HCT116 (cell line): ENCODE measurements around the gene SIX2. TPM values are rescaled to one million over a fixed set of nuclear protein-coding genes. Genes with fewer than 3 reads are reported as not detected.

Experiments used
- ATAC-seq: fragments of 200-7000 bp; cut with Tn5 transposase; 2 replicates; pipeline ENCODE4 v1.9.1; 2020; ENCODE audit warnings: mild to moderate bottlenecking, moderate library complexity
- BruUV-seq: library from RNA; stranded (reverse); fragments of 400-500 nt; replicated peaks from 2 replicates; lab custom pipeline; 2021; lab: Mats Ljungman, UMichigan
- CTCF ChIA-PET: fragments of 300-600 bp; sonication (Branson Sonifier 250); formaldehyde crosslinking; loops from one replicate; lab custom pipeline; 2021; ENCODE audit warnings: antibody characterized with exemption; lab: Charles Lee
- POLR2A ChIA-PET: fragments of 300-600, 350-600 bp; sonication (Branson Sonifier 250); formaldehyde crosslinking; loops from one replicate; lab custom pipeline; 2021; ENCODE audit warnings: antibody characterized with exemption; lab: Charles Lee
- RAD21 ChIA-PET, 2 experiments: fragments of 300-600 bp; sonication (Branson Sonifier 250); formaldehyde crosslinking; loops; one replicate each; lab custom pipeline; 2023; ENCODE audit warnings: low total read pairs in 2 of 2; ENCODE audit not compliant: uncharacterized antibody in 2 of 2, unreplicated experiment in 2 of 2, low non-redundant PET in 1 of 2; lab: Charles Lee
- DNase-seq: peaks from one replicate; pipeline ENCODE4 v3.0.0-alpha.2; 2010; ENCODE audit warnings: low read depth, low spot score
- H2AFZ ChIP-seq: fragments of 200-600 bp; shearing (Covaris generic), sonication (generic); 2 replicates; pipeline ENCODE4 v1.6.1; 2017; ENCODE audit warnings: low read depth, mixed run types, mixed read lengths, antibody characterized with exemption, low read length; ENCODE audit not compliant: poor library complexity, severe bottlenecking
- H3K27ac ChIP-seq: 2 replicates; pipeline ENCODE4 v1.5.1; 2012; ENCODE audit warnings: low read depth, low read length
- H3K27me3 ChIP-seq: fragments of 200-600 bp; sonication (generic); 2 replicates; pipeline ENCODE4 v1.6.1; 2016; ENCODE audit warnings: mixed run types, low read length, mixed read lengths; ENCODE audit not compliant: insufficient read depth
- H3K36me3 ChIP-seq, 2 experiments: fragments of 200-500 bp in 1 of 2; fragments of 200-600 bp in 1 of 2; sonication (Bioruptor generic) in 1 of 2; sonication (generic) in 1 of 2; 2 replicates each; pipeline versions ENCODE4 v1.5.1 to v1.6.1; 2014 to 2016; ENCODE audit warnings: low read length in 2 of 2, inconsistent platforms in 1 of 2, mixed read lengths in 1 of 2, mixed run types in 1 of 2; ENCODE audit not compliant: insufficient read depth in 2 of 2, control insufficient read depth in 1 of 2
- H3K4me1 ChIP-seq, 2 experiments: fragments of 200-600 bp in 1 of 2; sonication (generic) in 1 of 2; 2 replicates each; pipeline versions ENCODE4 v1.5.1 to v1.6.1; 2012 to 2017; ENCODE audit warnings: low read length in 2 of 2, inconsistent platforms in 1 of 2, mild to moderate bottlenecking in 1 of 2, mixed read lengths in 1 of 2, mixed run types in 1 of 2, moderate library complexity in 1 of 2; ENCODE audit not compliant: insufficient read depth in 2 of 2, control insufficient read depth in 1 of 2
- H3K4me2 ChIP-seq: fragments of 200-600 bp; sonication (generic); 2 replicates; pipeline ENCODE4 v1.6.1; 2017; ENCODE audit warnings: mixed run types, low read length, mixed read lengths
- H3K4me3 ChIP-seq, 2 experiments: fragments of 200-600 bp in 1 of 2; sonication (generic) in 1 of 2; replicated peaks in 1 of 2; 2 replicates each; pipeline ENCODE4 v1.5.1; 2011 to 2016; ENCODE audit warnings: low read length in 2 of 2, control low read depth in 1 of 2, low read depth in 1 of 2, mild to moderate bottlenecking in 1 of 2, mixed read lengths in 1 of 2, mixed run types in 1 of 2
- H3K79me2 ChIP-seq: fragments of 200-600 bp; sonication (generic); 2 replicates; pipeline ENCODE4 v1.6.1; 2017; ENCODE audit warnings: mild to moderate bottlenecking, mixed run types, low read length, moderate library complexity, mixed read lengths; ENCODE audit not compliant: insufficient read depth
- H3K9ac ChIP-seq: fragments of 200-600 bp; sonication (generic); 2 replicates; pipeline ENCODE4 v1.6.1; 2016; ENCODE audit warnings: low read length, mixed read lengths
- H3K9me2 ChIP-seq: fragments of 200-600 bp; sonication (generic), shearing (Covaris generic); 2 replicates; pipeline ENCODE4 v1.6.1; 2017; ENCODE audit warnings: mixed run types, mild to moderate bottlenecking, moderate library complexity; ENCODE audit not compliant: insufficient read depth
- H3K9me3 ChIP-seq, 2 experiments: fragments of 200-500 bp in 1 of 2; fragments of 200-600 bp in 1 of 2; sonication (Bioruptor generic) in 1 of 2; sonication (generic) in 1 of 2; 2 replicates each; pipeline ENCODE4 v1.6.1; 2014 to 2017; ENCODE audit warnings: low read length in 2 of 2, mixed read lengths in 2 of 2, inconsistent platforms in 1 of 2, low read depth in 1 of 2, mild to moderate bottlenecking in 1 of 2, mixed run types in 1 of 2, moderate library complexity in 1 of 2; ENCODE audit not compliant: control insufficient read depth in 1 of 2, insufficient read depth in 1 of 2
- H4K20me1 ChIP-seq: fragments of 200-600 bp; sonication (generic), shearing (Covaris generic); 2 replicates; pipeline ENCODE4 v1.6.1; 2017; ENCODE audit warnings: mixed run types, mild to moderate bottlenecking, moderate library complexity; ENCODE audit not compliant: insufficient read depth
- ATF3 ChIP-seq: IDR thresholded peaks from 2 replicates; pipeline ENCODE4 v1.6.1; 2012
- CBX3 ChIP-seq: IDR thresholded peaks from 2 replicates; pipeline ENCODE4 v1.6.1; 2012; ENCODE audit warnings: low read depth
- CEBPB ChIP-seq: IDR thresholded peaks from 2 replicates; pipeline ENCODE4 v1.6.1; 2012; ENCODE audit warnings: low read depth
- EZH2 ChIP-seq: fragments of 200-600 bp; sonication (generic); IDR thresholded peaks from 2 replicates; pipeline ENCODE4 v1.6.1; 2017; ENCODE audit warnings: antibody characterized with exemption, mixed run types
- EZH2phosphoT487 ChIP-seq: fragments of 200-600 bp; IDR thresholded peaks from 2 replicates; pipeline ENCODE4 v1.6.1; 2018; ENCODE audit warnings: antibody characterized with exemption, borderline replicate concordance
- MAX ChIP-seq: IDR thresholded peaks from 2 replicates; pipeline ENCODE4 v1.6.1; 2012
- POLR2A ChIP-seq: IDR thresholded peaks from 2 replicates; pipeline ENCODE4 v1.7.0; 2011; ENCODE audit warnings: borderline replicate concordance; ENCODE audit not compliant: insufficient read depth, insufficient read length; ENCODE audit errors: extremely low read depth
- POLR2AphosphoS5 ChIP-seq: IDR thresholded peaks from 2 replicates; pipeline ENCODE4 v1.6.1; 2011; ENCODE audit warnings: mild to moderate bottlenecking, low read depth, low read length, moderate library complexity
- REST ChIP-seq: IDR thresholded peaks from 2 replicates; pipeline ENCODE4 v1.6.1; 2012; ENCODE audit warnings: low read depth
- SIN3A ChIP-seq: IDR thresholded peaks from 2 replicates; pipeline ENCODE4 v1.6.1; 2012; ENCODE audit warnings: low read depth
- SP1 ChIP-seq: IDR thresholded peaks from 2 replicates; pipeline ENCODE4 v1.6.1; 2012; ENCODE audit warnings: low read depth
- SRF ChIP-seq: IDR thresholded peaks from 2 replicates; pipeline ENCODE4 v1.6.1; 2012; ENCODE audit warnings: low read depth
- TCF7L2 ChIP-seq: IDR thresholded peaks from 2 replicates; pipeline ENCODE4 v1.7.0; 2011; ENCODE audit warnings: borderline replicate concordance, inconsistent platforms; ENCODE audit not compliant: insufficient read depth, insufficient read length; ENCODE audit errors: extremely low read depth
- YY1 ChIP-seq: IDR thresholded peaks from 2 replicates; pipeline ENCODE4 v1.6.1; 2011; ENCODE audit warnings: low read length, low read depth, moderate library complexity, mild to moderate bottlenecking; ENCODE audit not compliant: insufficient replicate concordance; ENCODE audit errors: extremely low read depth
- ZBTB33 ChIP-seq: IDR thresholded peaks from 2 replicates; pipeline ENCODE4 v1.6.1; 2011; ENCODE audit warnings: mild to moderate bottlenecking, low read length, moderate library complexity; ENCODE audit not compliant: insufficient replicate concordance; ENCODE audit errors: extremely low read depth
- ZFX ChIP-seq: fragments of 450-650 bp; IDR thresholded peaks from 2 replicates; pipeline ENCODE4 v1.6.1; 2017
- ZNF274 ChIP-seq: fragments of 200-500 bp; sonication (Bioruptor generic); IDR thresholded peaks from 2 replicates; pipeline ENCODE4 v1.6.1; 2014; ENCODE audit warnings: mild to moderate bottlenecking, low read depth, low read length, inconsistent platforms
- intact Hi-C: fragments of 100-400 bp; cut with micrococcal nuclease; formaldehyde crosslinking; loops from 2 replicates; pipeline ENCODE4 v1.10.0; 2022
- total RNA-seq: library from RNA; stranded (reverse); gene quantifications from one replicate; pipeline ENCODE4 v1.2.1, GENCODE V29; 2021; ENCODE audit not compliant: unreplicated experiment

SIX2 gene
- total RNA-seq, 1 experiment from 2014 or later = 0.54 TPM

- intact Hi-C loops = no loop called here
- no TSS peak for BruUV-seq
- Histone ChIP-seq H3K9ac (no peak overlapping the region), H3K9me2 (no peaks in the 10 kb centered on the region), H3K79me2 (no peaks in the 10 kb centered on the region), H3K36me3 (no peaks in the 10 kb centered on the region), H2AFZ (no peak overlapping the region), H3K4me3 (no peak overlapping the region), H3K27me3 (peaks cover 25% of the 10 kb centered on the region; the same call in 1 of the 2 replicates), H4K20me1 (no peaks in the 10 kb centered on the region), H3K4me1 (no peaks in the 10 kb centered on the region), H3K4me2 (no peak overlapping the region), H3K9me3 (no peaks in the 10 kb centered on the region), H3K27ac (no peak overlapping the region)
- CTCF ChIA-PET = no interaction called here
- ATAC-seq (no peak), DNase-seq (no peak)
- TF ChIP-seq YY1 (no peak), SP1 (no peak), SIN3A (no peak), EZH2 (no peak), CBX3 (no peak), ZNF274 (no peak), ZFX (no peak), REST (no peak), SRF (no peak), POLR2AphosphoS5 (no peak), ZBTB33 (no peak), MAX (no peak), EZH2phosphoT487 (no peak), POLR2A (no peak), CEBPB (no peak), ATF3 (no peak), TCF7L2 (no peak)
- RAD21 ChIA-PET = no interaction called here
- POLR2A ChIA-PET = no interaction called here
These were observed 38.0 kb upstream of the SIX2 start for GRCh38 chr2:45047301-45047700.
